Measurements from ENCODE around the gene NELFB.

NELFB gene

GRCh38 chr9:137279741-137280473 is 24.8 kb downstream of the NELFB start:
- in situ Hi-C loops (cut with MboI; ENCODE audit: low sequenced_read_pairs): no loop called here

DNA sequence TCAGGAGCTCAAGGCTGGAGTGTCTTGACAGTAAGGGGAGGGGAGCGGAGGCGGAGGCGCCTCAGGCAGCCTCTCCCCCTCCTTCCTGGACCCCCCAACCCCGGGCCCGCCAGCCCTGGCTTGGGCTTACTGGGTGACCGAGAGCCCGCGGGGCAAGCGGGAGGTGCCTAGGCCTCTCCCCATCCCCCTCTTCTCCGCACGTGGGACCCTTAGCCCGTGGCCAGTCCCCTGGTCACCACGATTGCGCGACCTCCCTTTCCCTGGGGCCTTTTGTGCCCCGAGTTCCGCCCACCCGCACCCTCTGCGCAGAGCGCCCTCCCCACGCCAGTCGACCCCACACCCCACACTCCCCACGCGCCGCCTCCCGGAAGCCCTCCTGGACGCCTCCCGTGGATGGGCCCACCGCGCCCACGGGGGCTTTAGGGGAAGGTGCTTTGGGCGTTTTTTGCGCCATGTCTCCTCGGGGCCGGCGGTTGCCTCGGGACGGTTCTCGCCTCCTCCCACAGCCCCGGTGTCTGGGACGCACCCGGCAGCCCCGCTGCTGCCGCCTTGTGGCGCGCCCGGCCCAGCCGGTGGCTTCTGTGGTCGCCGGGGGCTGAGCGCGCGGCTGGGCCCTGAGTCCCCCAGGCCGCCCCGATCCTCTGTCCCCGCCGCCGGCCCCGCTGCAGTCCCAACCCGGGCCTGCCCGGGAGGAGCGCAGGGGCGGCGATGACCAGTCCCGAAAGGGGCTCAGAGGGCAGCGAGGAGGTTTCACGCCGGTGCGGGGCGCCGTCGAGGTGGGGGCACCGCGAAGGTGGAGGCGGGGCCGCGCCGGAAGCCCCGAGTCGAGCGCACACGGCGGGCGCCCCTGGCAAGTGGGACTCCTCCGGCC is 25.6 kb downstream of the NELFB start:
- in situ Hi-C loops (cut with MboI; ENCODE audit: low sequenced_read_pairs): no loop called here

GRCh38 chr9:137281345-137282116 is 26.4 kb downstream of the NELFB start:
- in situ Hi-C loops (cut with MboI; ENCODE audit: low sequenced_read_pairs): no loop called here

DNA sequence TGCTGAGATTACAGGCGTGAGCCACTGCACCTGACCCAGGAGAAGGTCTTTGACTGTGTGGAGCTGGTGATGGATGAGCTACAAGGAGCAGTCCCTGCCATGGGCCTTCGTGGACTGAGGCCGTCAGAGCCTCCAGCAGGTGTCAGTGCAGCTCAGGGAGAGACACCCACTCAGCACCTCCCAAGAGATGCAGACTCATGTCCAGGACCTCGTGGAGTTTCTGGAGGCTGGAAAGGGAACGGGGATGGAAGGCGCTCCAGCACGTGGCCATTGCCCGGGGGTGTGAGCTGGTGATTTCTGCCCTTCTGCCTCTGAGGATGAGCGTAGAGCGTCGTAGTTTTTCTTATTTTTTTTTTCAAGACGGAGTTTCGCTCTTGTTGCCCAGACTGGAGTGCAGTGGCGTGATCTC is 31.9 kb downstream of the NELFB start:
- in situ Hi-C loops (cut with MboI; ENCODE audit: low sequenced_read_pairs): no loop called here

GRCh38 chr9:137293094-137293481 is 38.0 kb downstream of the NELFB start:
- in situ Hi-C loops (cut with MboI; ENCODE audit: low sequenced_read_pairs): no loop called here

DNA sequence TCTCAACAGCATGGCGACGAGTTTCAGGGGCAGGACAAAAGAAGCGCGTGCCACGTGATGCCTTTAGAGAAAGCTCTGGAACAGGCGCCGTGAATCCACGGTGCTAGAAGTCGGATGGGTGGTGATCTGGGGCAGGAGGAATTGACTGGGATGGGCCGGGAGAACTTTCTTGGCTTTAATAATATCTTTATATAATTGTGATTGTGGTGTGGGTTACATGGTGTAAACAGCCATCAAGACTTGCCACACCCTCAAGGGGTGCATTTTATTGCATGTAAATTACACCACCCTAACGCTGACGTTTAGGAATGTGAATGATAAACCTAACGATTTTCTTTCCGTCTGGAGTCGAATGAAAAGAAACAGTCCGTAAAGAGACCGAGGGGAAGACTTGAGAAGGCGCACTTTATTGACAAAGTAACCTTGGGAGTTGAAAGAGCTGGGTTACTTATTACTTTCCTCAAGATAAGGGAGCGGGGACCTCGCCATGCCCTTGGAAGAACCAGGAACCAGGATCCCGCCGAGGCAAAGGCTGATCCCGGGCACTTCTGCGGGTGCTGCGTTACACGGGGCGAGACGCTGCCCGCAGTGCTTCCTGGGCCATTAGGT is 38.5 kb downstream of the NELFB start:
- in situ Hi-C loops (cut with MboI; ENCODE audit: low sequenced_read_pairs): no loop called here

GRCh38 chr9:137294091-137294680 is 39.1 kb downstream of the NELFB start:
- in situ Hi-C loops (cut with MboI; ENCODE audit: low sequenced_read_pairs): no loop called here

GRCh38 chr9:137294681-137295237 is 39.6 kb downstream of the NELFB start:
- in situ Hi-C loops (cut with MboI; ENCODE audit: low sequenced_read_pairs): no loop called here

DNA sequence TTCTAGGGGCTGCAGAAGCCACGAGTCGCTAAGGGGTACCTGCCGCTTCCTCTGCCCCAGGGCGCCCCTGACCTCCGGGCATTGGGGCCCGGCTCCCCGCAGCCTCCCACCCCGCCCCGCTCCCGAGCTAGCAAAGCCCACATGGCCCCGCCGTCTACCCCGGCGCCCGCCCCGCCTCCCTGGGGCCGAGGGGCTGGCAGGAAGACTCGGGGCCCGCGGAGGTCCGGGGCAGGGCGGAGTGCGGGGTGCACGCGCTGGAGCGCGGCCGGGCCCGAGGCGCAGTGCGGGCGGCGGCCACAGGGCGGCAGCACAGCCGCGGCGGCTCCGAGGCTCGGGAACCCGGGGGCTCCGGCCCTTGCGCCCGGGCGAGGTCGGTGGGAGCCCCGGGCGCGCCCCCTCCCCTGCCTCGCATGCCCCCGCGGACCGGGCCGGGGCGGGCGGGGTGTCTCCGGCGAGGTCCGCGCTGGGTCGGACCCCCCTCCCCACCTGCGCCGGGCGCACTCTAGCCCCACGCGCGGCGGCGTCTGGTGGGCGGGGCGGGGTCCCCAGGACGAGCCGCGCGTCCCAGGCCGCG is 40.2 kb downstream of the NELFB start:
- in situ Hi-C loops (cut with MboI; ENCODE audit: low sequenced_read_pairs): no loop called here

GRCh38 chr9:137295849-137296669 is 40.9 kb downstream of the NELFB start:
- in situ Hi-C loops (cut with MboI; ENCODE audit: low sequenced_read_pairs): no loop called here

GRCh38 chr9:137296670-137297664 is 41.8 kb downstream of the NELFB start:
- in situ Hi-C loops (cut with MboI; ENCODE audit: low sequenced_read_pairs): no loop called here

GRCh38 chr9:137297966-137298365 is 42.8 kb downstream of the NELFB start:
- in situ Hi-C loops (cut with MboI; ENCODE audit: low sequenced_read_pairs): no loop called here

DNA sequence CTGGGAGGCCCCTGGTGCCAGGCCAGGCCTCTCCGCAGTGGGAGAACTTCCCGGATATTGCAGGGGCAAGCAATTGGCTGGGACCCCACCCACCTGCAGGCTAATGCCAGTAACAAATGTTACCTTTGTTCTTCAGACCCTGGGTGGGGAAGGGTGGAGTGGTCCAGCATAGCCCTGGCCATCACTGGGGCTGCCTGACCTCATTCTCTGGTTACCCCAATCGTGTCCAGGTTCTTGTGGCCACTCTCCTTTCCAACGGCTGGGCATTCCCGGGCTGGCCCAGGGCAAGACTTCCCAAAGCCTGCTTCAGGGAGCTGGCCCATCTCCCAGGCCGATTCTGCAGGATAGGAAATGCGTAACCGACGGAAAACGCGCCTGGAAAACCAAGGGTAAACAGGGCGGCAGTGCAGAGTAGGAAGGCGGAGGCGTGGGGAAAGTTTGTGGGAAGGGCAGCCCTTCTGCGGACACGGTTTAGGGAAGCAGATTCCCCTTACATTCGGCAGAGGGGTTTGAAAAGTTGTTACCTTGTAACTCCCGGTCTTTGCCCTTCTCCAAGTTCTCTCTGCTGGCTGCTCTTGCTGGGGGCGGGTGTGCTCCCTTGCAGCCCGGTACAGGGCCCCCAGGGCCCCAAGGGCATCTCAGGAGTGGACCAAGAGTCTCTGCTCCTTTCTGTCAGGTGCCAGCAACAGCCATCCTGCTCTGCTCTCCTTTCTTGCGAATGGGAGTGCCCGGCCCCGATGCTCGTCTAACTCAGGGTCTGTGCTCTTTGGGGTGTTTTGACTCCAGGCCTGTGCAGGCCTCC is 43.5 kb downstream of the NELFB start:
- in situ Hi-C loops (cut with MboI; ENCODE audit: low sequenced_read_pairs): no loop called here

DNA sequence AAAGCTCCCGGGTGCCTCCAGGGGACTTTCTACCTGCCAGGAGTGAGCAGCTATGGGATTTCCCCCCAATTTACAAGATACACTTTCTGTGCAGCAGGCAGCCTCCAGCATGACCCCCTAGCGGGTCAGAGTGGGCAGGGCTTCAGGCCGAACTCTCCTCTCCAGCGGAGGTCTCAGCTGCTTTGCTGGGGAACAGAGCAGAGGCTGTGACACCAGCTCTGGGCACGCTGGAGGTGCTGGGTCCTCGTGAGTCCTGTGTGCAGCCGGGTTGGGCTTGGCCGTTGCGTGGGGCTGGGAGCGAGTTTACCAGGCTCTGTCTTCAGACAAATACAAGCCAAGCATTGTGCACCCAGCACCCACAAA is 44.1 kb downstream of the NELFB start:
- in situ Hi-C loops (cut with MboI; ENCODE audit: low sequenced_read_pairs): no loop called here

DNA sequence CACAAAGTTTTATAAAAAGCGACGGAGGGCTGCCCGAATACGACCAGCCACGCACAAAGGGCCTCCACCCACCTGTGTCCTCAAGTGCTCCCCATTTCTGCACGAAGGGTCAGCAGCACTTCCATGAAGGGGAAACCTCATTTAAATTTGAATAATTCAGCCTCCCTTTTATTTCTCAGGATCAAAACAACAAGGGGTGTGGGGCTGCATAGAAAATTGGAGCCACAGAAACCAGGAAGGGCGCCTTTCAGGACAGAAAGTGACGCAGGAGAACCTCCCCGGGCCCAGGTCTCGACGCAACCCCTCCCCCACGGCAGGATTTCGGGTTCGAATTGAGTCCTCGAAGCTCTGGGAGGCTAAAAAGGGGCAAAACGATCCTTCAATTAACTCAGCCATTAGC is 44.8 kb downstream of the NELFB start:
- in situ Hi-C loops (cut with MboI; ENCODE audit: low sequenced_read_pairs): no loop called here

DNA sequence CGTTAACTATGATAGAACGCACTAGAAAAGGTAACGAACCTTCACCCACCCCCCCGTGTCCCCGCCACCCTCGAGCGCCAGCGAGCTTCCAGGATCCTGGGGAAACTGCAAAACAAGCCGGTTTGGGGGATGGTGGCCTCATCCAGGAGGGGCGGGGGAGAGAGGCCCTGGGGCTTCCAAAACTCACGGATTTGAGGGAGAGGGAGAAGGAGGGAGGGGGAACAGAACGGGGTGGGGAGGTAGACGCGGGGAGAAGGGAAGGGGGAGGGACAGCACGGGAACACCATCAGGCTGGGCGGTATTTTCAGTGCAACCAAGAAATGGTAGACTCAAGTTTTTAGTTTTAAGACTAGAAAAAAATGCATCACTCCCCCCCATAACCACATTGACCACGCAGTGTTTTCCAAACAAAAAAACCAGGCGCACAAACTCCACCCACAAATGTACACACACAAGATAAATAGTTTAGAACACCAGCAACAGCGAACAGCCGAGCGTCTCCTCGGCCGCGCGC is 45.5 kb downstream of the NELFB start:
- in situ Hi-C loops (cut with MboI; ENCODE audit: low sequenced_read_pairs): no loop called here
